Endodermal cell (in vitro differentiated cells): ENCODE measurements around the gene DDX51. TPM values are rescaled to one million over a fixed set of nuclear protein-coding genes. Genes with fewer than 3 reads are reported as not detected.

Source experiments
- DNase-seq: peaks from one replicate; pipeline ENCODE4 v3.0.0-alpha.2; 2017
- H3K27ac ChIP-seq: 2 replicates; pipeline ENCODE4 v1.5.1; 2013; ENCODE audit warnings: mild to moderate bottlenecking, low read depth, low read length, moderate library complexity
- H3K27me3 ChIP-seq: 2 replicates; pipeline ENCODE4 v1.6.1; 2013; ENCODE audit warnings: mild to moderate bottlenecking, low read length, moderate library complexity; ENCODE audit not compliant: insufficient read depth, control insufficient read depth, poor library complexity, severe bottlenecking
- H3K36me3 ChIP-seq: 2 replicates; pipeline ENCODE4 v1.7.0; 2013; ENCODE audit warnings: mild to moderate bottlenecking, low read length, moderate library complexity; ENCODE audit not compliant: control insufficient read depth, insufficient read depth
- H3K4me1 ChIP-seq: one replicate; pipeline ENCODE4 v1.7.0; 2013; ENCODE audit warnings: low read length; ENCODE audit not compliant: control insufficient read depth, insufficient read depth
- H3K4me3 ChIP-seq: 2 replicates; pipeline ENCODE4 v1.5.1; 2013; ENCODE audit warnings: mild to moderate bottlenecking, low read length, moderate library complexity
- H3K9ac ChIP-seq: 2 replicates; pipeline ENCODE4 v1.6.1; 2013; ENCODE audit warnings: mild to moderate bottlenecking, low read length, moderate library complexity; ENCODE audit not compliant: poor library complexity, severe bottlenecking; ENCODE audit errors: extremely low read depth
- H3K9me3 ChIP-seq: 2 replicates; pipeline ENCODE4 v1.6.1; 2013; ENCODE audit warnings: mild to moderate bottlenecking, low read length, moderate library complexity; ENCODE audit not compliant: control insufficient read depth
- H3K27ac Mint-ChIP-seq: 2 replicates; pipeline ENCODE4 v1.8.0; 2020; ENCODE audit warnings: mixed read lengths
- H3K27me3 Mint-ChIP-seq: 2 replicates; pipeline ENCODE4 v1.8.0; 2021; ENCODE audit warnings: mild to moderate bottlenecking, mixed read lengths; ENCODE audit not compliant: insufficient read depth
- H3K36me3 Mint-ChIP-seq: 2 replicates; pipeline ENCODE4 v1.8.0; 2020; ENCODE audit warnings: low read depth, mixed read lengths
- H3K4me1 Mint-ChIP-seq: 2 replicates; pipeline ENCODE4 v1.8.0; 2020; ENCODE audit warnings: mixed read lengths
- H3K4me3 Mint-ChIP-seq: 2 replicates; pipeline ENCODE4 v1.8.0; 2020; ENCODE audit warnings: mild to moderate bottlenecking, moderate library complexity, mixed read lengths
- H3K9me3 Mint-ChIP-seq: 2 replicates; pipeline ENCODE4 v1.8.0; 2020; ENCODE audit warnings: mild to moderate bottlenecking, mixed read lengths
- CTCF ChIP-seq: fragments of 200-600 bp; sonication (generic); conservative IDR thresholded peaks from 2 replicates; pipeline ENCODE4 v1.5.0; 2021; ENCODE audit warnings: antibody characterized with exemption, mild to moderate bottlenecking
- WGBS, 2 experiments: methylation state at CpG; one replicate each; pipeline versions ENCODE4 v1.1.5 to v1.1.7; 2013; ENCODE audit warnings: missing lambda C conversion rate in 2 of 2, mixed read lengths in 1 of 2; ENCODE audit not compliant: insufficient coverage in 1 of 2, insufficient read length in 1 of 2; 5-methylcytosine and 5-hydroxymethylcytosine counted together
- total RNA-seq, 2 donors: library from RNA; stranded (reverse); fragmentation: NEBNext Ultra II Directional in 1 of 2; extraction: Animal tissue kit (Norgen Biotek cat#: 25700) in 1 of 2; gene quantifications; 2 replicates in 1 of 2; 3 replicates in 1 of 2; pipeline ENCODE4 v1.2.1, GENCODE V29; 2021

The DDX51 gene
- total RNA-seq, 2 donors from 2014 or later, result 31.5 to 33.8 TPM

GRCh38 chr12:132162508-132163031 lies 18.5 kb upstream of the DDX51 start:
- peaks cover 2% of the 10 kb centered on the region for H3K9me3 Mint-ChIP-seq
- H3K27me3 ChIP-seq, result no peaks in the 10 kb centered on the region
- H3K27ac Mint-ChIP-seq, result no peak overlapping the region
- H3K36me3 ChIP-seq, result peaks cover 7% of the 10 kb centered on the region
- no peaks in the 10 kb centered on the region for H3K4me1 ChIP-seq
- no peaks in the 10 kb centered on the region for H3K4me1 Mint-ChIP-seq
- H3K9me3 ChIP-seq, result peaks cover 7% of the 10 kb centered on the region
- 63 to 76% methylated on average over 8 to 17 of the region's 17 CpGs for WGBS, 2 experiments
- H3K4me3 Mint-ChIP-seq, result no peak overlapping the region
- no peaks in the 10 kb centered on the region for H3K36me3 Mint-ChIP-seq
- no peak for DNase-seq
- H3K9ac ChIP-seq, result no peak overlapping the region
- H3K27me3 Mint-ChIP-seq, result peaks cover 22% of the 10 kb centered on the region
- no peak overlapping the region for H3K4me3 ChIP-seq
- H3K27ac ChIP-seq, result no peak overlapping the region
- TF ChIP-seq CTCF, result no peak

GRCh38 chr12:132161796-132162507 lies 17.8 kb upstream of the DDX51 start:
- H3K9me3 ChIP-seq, result peaks cover 13% of the 10 kb centered on the region
- no peaks in the 10 kb centered on the region for H3K4me1 Mint-ChIP-seq
- no peak overlapping the region for H3K27ac Mint-ChIP-seq
- no peak for TF ChIP-seq CTCF
- H3K36me3 ChIP-seq, result peaks cover 14% of the 10 kb centered on the region
- no peak overlapping the region for H3K9ac ChIP-seq
- H3K27ac ChIP-seq, result no peak overlapping the region
- no peaks in the 10 kb centered on the region for H3K9me3 Mint-ChIP-seq
- WGBS, 2 experiments, result 68 to 75% methylated on average over 7 to 17 of the region's 17 CpGs
- H3K4me1 ChIP-seq, result no peaks in the 10 kb centered on the region
- no peaks in the 10 kb centered on the region for H3K27me3 ChIP-seq
- no peaks in the 10 kb centered on the region for H3K36me3 Mint-ChIP-seq
- no peak for DNase-seq
- H3K4me3 Mint-ChIP-seq, result no peak overlapping the region
- peaks cover 19% of the 10 kb centered on the region for H3K27me3 Mint-ChIP-seq
- no peak overlapping the region for H3K4me3 ChIP-seq

GRCh38 chr12:132161036-132161781 lies 17.1 kb upstream of the DDX51 start:
- peaks cover 21% of the 10 kb centered on the region for H3K9me3 ChIP-seq
- no peaks in the 10 kb centered on the region for H3K27me3 ChIP-seq
- no peak overlapping the region for H3K4me3 ChIP-seq
- WGBS, 2 experiments, result 73 to 75% methylated on average over 4 to 12 of the region's 14 CpGs
- H3K9me3 Mint-ChIP-seq, result no peaks in the 10 kb centered on the region
- no peaks in the 10 kb centered on the region for H3K36me3 Mint-ChIP-seq
- H3K9ac ChIP-seq, result no peak overlapping the region
- peaks cover 19% of the 10 kb centered on the region for H3K27me3 Mint-ChIP-seq
- no peak overlapping the region for H3K27ac ChIP-seq
- H3K27ac Mint-ChIP-seq, result no peak overlapping the region
- TF ChIP-seq CTCF, result no peak
- DNase-seq, result no peak
- no peaks in the 10 kb centered on the region for H3K4me1 Mint-ChIP-seq
- H3K4me3 Mint-ChIP-seq, result no peak overlapping the region
- peaks cover 21% of the 10 kb centered on the region for H3K36me3 ChIP-seq
- H3K4me1 ChIP-seq, result no peaks in the 10 kb centered on the region
